Liver (tissue), 9 donors: ENCODE measurements around the gene NDUFAF7. TPM values are rescaled to one million over a fixed set of nuclear protein-coding genes. Genes with fewer than 3 reads are reported as not detected.

Experiments
- DNase-seq: peaks from one replicate; pipeline ENCODE4 v3.0.0-alpha.2; 2017; ENCODE audit warnings: low spot score
- H3K27ac ChIP-seq, 2 donors: one replicate each; pipeline ENCODE4 v1.7.0; 2013; ENCODE audit warnings: inconsistent platforms in 2 of 2, low read length in 2 of 2, control low read depth in 1 of 2, low read depth in 1 of 2, mild to moderate bottlenecking in 1 of 2
- H3K27me3 ChIP-seq, 4 donors: one replicate each; pipeline versions ENCODE4 v1.6.1 to v1.7.0; 2013; ENCODE audit warnings: low read length in 3 of 4, inconsistent platforms in 1 of 4, mild to moderate bottlenecking in 1 of 4, moderate library complexity in 1 of 4; ENCODE audit not compliant: control insufficient read depth in 4 of 4, insufficient read depth in 4 of 4
- H3K36me3 ChIP-seq, 4 donors: one replicate each; pipeline versions ENCODE4 v1.6.1 to v1.7.0; 2013; ENCODE audit warnings: low read length in 3 of 4, mild to moderate bottlenecking in 3 of 4, low read depth in 1 of 4, moderate library complexity in 1 of 4; ENCODE audit not compliant: control insufficient read depth in 4 of 4, insufficient read depth in 3 of 4
- H3K4me1 ChIP-seq, 4 donors: one replicate each; pipeline versions ENCODE4 v1.6.1 to v1.7.0; 2013; ENCODE audit warnings: low read length in 3 of 4, mild to moderate bottlenecking in 3 of 4, moderate library complexity in 1 of 4; ENCODE audit not compliant: control insufficient read depth in 4 of 4, insufficient read depth in 4 of 4
- H3K4me3 ChIP-seq, 3 donors: one replicate each; pipeline versions ENCODE4 v1.6.1 to v1.7.0; 2013; ENCODE audit warnings: low read length in 3 of 3, control low read depth in 1 of 3, low read depth in 1 of 3, mild to moderate bottlenecking in 1 of 3
- H3K9ac ChIP-seq, 2 donors: one replicate each; pipeline ENCODE4 v1.7.0; 2013; ENCODE audit warnings: low read length in 2 of 2, mild to moderate bottlenecking in 2 of 2, moderate library complexity in 2 of 2, control low read depth in 1 of 2, low read depth in 1 of 2
- H3K9me3 ChIP-seq, 4 donors: one replicate each; pipeline versions ENCODE4 v1.6.1 to v1.7.0; 2013; ENCODE audit warnings: low read length in 3 of 4; ENCODE audit not compliant: control insufficient read depth in 4 of 4
- EGR1 ChIP-seq, 2 donors: IDR thresholded peaks; 2 replicates each; pipeline ENCODE4 v1.6.1; 2016 to 2018; ENCODE audit warnings: antibody characterized with exemption in 2 of 2, low read depth in 2 of 2
- FOXA1 ChIP-seq: IDR thresholded peaks from 2 replicates; pipeline ENCODE4 v1.6.1; 2016; ENCODE audit warnings: antibody characterized with exemption
- FOXA2 ChIP-seq: IDR thresholded peaks from 2 replicates; pipeline ENCODE4 v1.6.1; 2016; ENCODE audit warnings: antibody characterized with exemption
- GABPA ChIP-seq, 2 donors: IDR thresholded peaks in 1 of 2; conservative IDR thresholded peaks in 1 of 2; 2 replicates each; pipeline ENCODE4 v1.6.1; 2016; ENCODE audit warnings: antibody characterized with exemption in 2 of 2, mild to moderate bottlenecking in 1 of 2, moderate library complexity in 1 of 2
- HNF4A ChIP-seq, 2 donors: conservative IDR thresholded peaks; 2 replicates each; pipeline ENCODE4 v1.6.1; 2016; ENCODE audit warnings: antibody characterized with exemption in 2 of 2, mild to moderate bottlenecking in 2 of 2
- HNF4G ChIP-seq: IDR thresholded peaks from 2 replicates; pipeline ENCODE4 v1.6.1; 2016; ENCODE audit warnings: antibody characterized with exemption
- JUND ChIP-seq, 2 donors: IDR thresholded peaks; 2 replicates each; pipeline ENCODE4 v1.6.1; 2016; ENCODE audit warnings: antibody characterized with exemption in 2 of 2
- NR2F2 ChIP-seq: IDR thresholded peaks from 2 replicates; pipeline ENCODE4 v1.6.1; 2016; ENCODE audit warnings: antibody characterized with exemption
- RAD21 ChIP-seq, 2 donors: IDR thresholded peaks; 2 replicates each; pipeline ENCODE4 v1.6.1; 2016; ENCODE audit warnings: antibody characterized with exemption in 2 of 2, mild to moderate bottlenecking in 2 of 2
- RXRA ChIP-seq, 2 donors: IDR thresholded peaks; 2 replicates each; pipeline ENCODE4 v1.6.1; 2017 to 2018; ENCODE audit warnings: antibody characterized with exemption in 2 of 2, mild to moderate bottlenecking in 1 of 2
- SP1 ChIP-seq: IDR thresholded peaks from 2 replicates; pipeline ENCODE4 v1.6.1; 2018; ENCODE audit warnings: antibody characterized with exemption, mild to moderate bottlenecking
- TAF1 ChIP-seq: conservative IDR thresholded peaks from 2 replicates; pipeline ENCODE4 v1.6.1; 2016; ENCODE audit warnings: antibody characterized with exemption, mild to moderate bottlenecking
- YY1 ChIP-seq: IDR thresholded peaks from 2 replicates; pipeline ENCODE4 v1.6.1; 2016; ENCODE audit warnings: antibody characterized with exemption, mild to moderate bottlenecking
- ZBTB33 ChIP-seq: IDR thresholded peaks from 2 replicates; pipeline ENCODE4 v1.6.1; 2016; ENCODE audit warnings: antibody characterized with exemption
- WGBS: extraction: QIAGEN DNeasy Blood & Tissue Kit; methylation state at CpG from one replicate; pipeline ENCODE4 v1.1.7; 2013; 5-methylcytosine and 5-hydroxymethylcytosine counted together
- polyA plus RNA-seq, 2 donors: library from polyadenylated mRNA; stranded (reverse) in 1 of 2; unstranded in 1 of 2; fragments of 200-250 nt in 1 of 2; fragments of >200 nt in 1 of 2; fragmentation: Nextera tagmentation in 1 of 2; extraction: Ambion mirVana in 1 of 2; gene quantifications; one replicate each; pipeline versions ENCODE4 v1.2.1 to v1.2.3, GENCODE V29; 2013 to 2015
- total RNA-seq, 2 donors: library from RNA; depleted of rRNA; stranded (reverse); fragments of >200 nt; gene quantifications; one replicate each; pipeline ENCODE4 v1.2.3, GENCODE V29; 2014
- TF ChIP-seq, protein P1 (sequence below): IDR thresholded peaks from 2 replicates; pipeline ENCODE4 v1.6.1; 2016; ENCODE audit warnings: antibody characterized with exemption
- TF ChIP-seq, protein P2 (sequence below): IDR thresholded peaks from 2 replicates; pipeline ENCODE4 v1.6.1; 2016; ENCODE audit warnings: antibody characterized with exemption, mild to moderate bottlenecking
- TF ChIP-seq, protein P3 (sequence below): IDR thresholded peaks from 2 replicates; pipeline ENCODE4 v1.6.1; 2016; ENCODE audit warnings: antibody characterized with exemption
- donor health status: healthy.
- donor health status: healthy.
- donor health status: healthy.
- donor health status: healthy.
- donor health status: healthy.

The NDUFAF7 gene
- total and polyA plus RNA-seq, 4 donors = 8.7 to 13.6 (median 11.3) TPM

DNA sequence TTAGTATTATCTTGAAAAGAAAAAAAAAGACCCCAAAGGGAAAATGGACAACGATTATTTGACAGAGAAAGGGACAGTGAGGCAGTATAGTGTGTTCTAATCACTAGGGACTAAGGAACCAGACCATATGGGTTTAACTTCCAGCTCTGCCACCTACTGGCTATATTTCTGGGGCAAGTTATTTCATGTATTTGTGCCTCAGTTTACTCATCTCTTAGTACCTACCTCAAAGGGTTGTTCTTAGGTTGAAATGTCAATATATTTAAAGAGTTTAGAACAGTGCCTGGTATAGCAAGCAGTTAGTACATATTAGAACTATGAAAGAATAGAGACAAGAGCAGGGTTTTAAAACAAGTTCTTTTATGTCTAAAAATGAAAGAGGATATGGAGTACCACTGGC, 50.5 kb downstream of the NDUFAF7 start:
- H3K4me1 ChIP-seq = no peaks in the 10 kb centered on the region
- TF ChIP-seq, protein P1, sequence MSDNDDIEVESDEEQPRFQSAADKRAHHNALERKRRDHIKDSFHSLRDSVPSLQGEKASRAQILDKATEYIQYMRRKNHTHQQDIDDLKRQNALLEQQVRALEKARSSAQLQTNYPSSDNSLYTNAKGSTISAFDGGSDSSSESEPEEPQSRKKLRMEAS = no peak
- no peak for TF ChIP-seq NR2F2
- no peak for TF ChIP-seq YY1
- no peak for TF ChIP-seq FOXA1
- TF ChIP-seq GABPA (IDR thresholded peaks at IDR 0.05 in 1 of 2, conservative IDR thresholded peaks at IDR 0.05 in 1 of 2) = no peak
- TF ChIP-seq JUND (IDR thresholded peaks at IDR 0.05) = no peak
- no peak for TF ChIP-seq HNF4A (conservative IDR thresholded peaks at IDR 0.05)
- TF ChIP-seq FOXA2 = no peak
- TF ChIP-seq TAF1 = no peak
- no peak for TF ChIP-seq EGR1 (IDR thresholded peaks at IDR 0.05; ENCODE audit: low read depth in 2 of 2)
- TF ChIP-seq, protein P2, sequence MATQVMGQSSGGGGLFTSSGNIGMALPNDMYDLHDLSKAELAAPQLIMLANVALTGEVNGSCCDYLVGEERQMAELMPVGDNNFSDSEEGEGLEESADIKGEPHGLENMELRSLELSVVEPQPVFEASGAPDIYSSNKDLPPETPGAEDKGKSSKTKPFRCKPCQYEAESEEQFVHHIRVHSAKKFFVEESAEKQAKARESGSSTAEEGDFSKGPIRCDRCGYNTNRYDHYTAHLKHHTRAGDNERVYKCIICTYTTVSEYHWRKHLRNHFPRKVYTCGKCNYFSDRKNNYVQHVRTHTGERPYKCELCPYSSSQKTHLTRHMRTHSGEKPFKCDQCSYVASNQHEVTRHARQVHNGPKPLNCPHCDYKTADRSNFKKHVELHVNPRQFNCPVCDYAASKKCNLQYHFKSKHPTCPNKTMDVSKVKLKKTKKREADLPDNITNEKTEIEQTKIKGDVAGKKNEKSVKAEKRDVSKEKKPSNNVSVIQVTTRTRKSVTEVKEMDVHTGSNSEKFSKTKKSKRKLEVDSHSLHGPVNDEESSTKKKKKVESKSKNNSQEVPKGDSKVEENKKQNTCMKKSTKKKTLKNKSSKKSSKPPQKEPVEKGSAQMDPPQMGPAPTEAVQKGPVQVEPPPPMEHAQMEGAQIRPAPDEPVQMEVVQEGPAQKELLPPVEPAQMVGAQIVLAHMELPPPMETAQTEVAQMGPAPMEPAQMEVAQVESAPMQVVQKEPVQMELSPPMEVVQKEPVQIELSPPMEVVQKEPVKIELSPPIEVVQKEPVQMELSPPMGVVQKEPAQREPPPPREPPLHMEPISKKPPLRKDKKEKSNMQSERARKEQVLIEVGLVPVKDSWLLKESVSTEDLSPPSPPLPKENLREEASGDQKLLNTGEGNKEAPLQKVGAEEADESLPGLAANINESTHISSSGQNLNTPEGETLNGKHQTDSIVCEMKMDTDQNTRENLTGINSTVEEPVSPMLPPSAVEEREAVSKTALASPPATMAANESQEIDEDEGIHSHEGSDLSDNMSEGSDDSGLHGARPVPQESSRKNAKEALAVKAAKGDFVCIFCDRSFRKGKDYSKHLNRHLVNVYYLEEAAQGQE = no peak
- H3K9ac ChIP-seq = no peak overlapping the region
- H3K27ac ChIP-seq = no peak overlapping the region
- H3K9me3 ChIP-seq = no peaks in the 10 kb centered on the region
- H3K4me3 ChIP-seq = no peak overlapping the region
- H3K36me3 ChIP-seq = peaks cover 2 to 28% (median 16%) of the 10 kb centered on the region in 4 donors
- no peak for DNase-seq
- H3K27me3 ChIP-seq = no peaks in the 10 kb centered on the region
- 100% methylated on average over 1 of the region's 1 CpG for WGBS

DNA sequence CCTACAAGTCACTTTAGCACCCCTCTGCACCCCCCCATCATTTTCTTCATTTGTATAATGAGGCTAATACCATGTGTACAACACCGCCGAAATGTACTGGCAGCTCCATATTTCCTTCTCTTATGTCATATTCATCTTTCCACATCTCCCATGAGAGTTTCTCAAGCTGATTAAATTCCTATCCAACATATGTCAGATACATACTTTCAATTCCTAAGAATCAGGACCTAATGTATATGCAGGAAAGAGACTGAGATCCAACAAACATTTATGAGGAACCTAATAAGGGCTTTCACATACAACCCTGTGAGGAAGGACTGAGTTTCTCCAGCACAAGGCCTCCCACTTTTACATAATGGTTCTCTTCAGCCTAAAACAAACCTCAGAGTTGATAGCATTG, 51.3 kb downstream of the NDUFAF7 start:
- Histone ChIP-seq H3K4me3 (no peak overlapping the region), H3K9ac (no peak overlapping the region), H3K27ac (no peak overlapping the region), H3K9me3 (no peaks in the 10 kb centered on the region), H3K4me1 (no peaks in the 10 kb centered on the region), H3K36me3 (peaks cover 2 to 26% (median 17%) of the 10 kb centered on the region in 4 donors), H3K27me3 (no peaks in the 10 kb centered on the region)
- 98% methylated on average over 2 of the region's 2 CpGs for WGBS
- DNase-seq = no peak
- TF ChIP-seq FOXA2 (no peak), NR2F2 (no peak), HNF4G (no peak), EGR1 (IDR thresholded peaks at IDR 0.05; ENCODE audit: low read depth in 2 of 2) (no peak), RAD21 (IDR thresholded peaks at IDR 0.05) (no peak), RXRA (IDR thresholded peaks at IDR 0.05) (no peak), GABPA (IDR thresholded peaks at IDR 0.05 in 1 of 2, conservative IDR thresholded peaks at IDR 0.05 in 1 of 2) (no peak), HNF4A (conservative IDR thresholded peaks at IDR 0.05) (no peak), SP1 (no peak), ZBTB33 (no peak)
- TF ChIP-seq, protein P3, sequence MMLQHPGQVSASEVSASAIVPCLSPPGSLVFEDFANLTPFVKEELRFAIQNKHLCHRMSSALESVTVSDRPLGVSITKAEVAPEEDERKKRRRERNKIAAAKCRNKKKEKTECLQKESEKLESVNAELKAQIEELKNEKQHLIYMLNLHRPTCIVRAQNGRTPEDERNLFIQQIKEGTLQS = no peak
- TF ChIP-seq, protein P1 = no peak
